Measurements from ENCODE around the gene COL4A5. TPM values are rescaled to one million over a fixed set of nuclear protein-coding genes. Genes with fewer than 3 reads are reported as not detected.

The COL4A5 gene
- total and polyA plus RNA-seq, 4 donors, result 0.63 to 10.3 (median 1.2) TPM

- TF ChIP-seq REST (IDR thresholded peaks at IDR 0.05), result no peak
- TF ChIP-seq NR2F2 (IDR thresholded peaks at IDR 0.05), result no peak
- no peak for TF ChIP-seq SP1 (IDR thresholded peaks at IDR 0.05)
- TF ChIP-seq HNF4A (conservative IDR thresholded peaks at IDR 0.05), result no peak
- TF ChIP-seq HNF4G (IDR thresholded peaks at IDR 0.05), result no peak
- TF ChIP-seq EGR1 (IDR thresholded peaks at IDR 0.05; ENCODE audit: low read depth in 2 of 2), result no peak
- TF ChIP-seq TAF1 (conservative IDR thresholded peaks at IDR 0.05), result no peak
- no peak for TF ChIP-seq FOXA1 (IDR thresholded peaks at IDR 0.05)
These were observed 297.2 kb downstream of the COL4A5 start, which contains the start of gene IRS4 (continued) for GRCh38 chrX:108736509-108737479.

- no peak for DNase-seq (ENCODE audit: low spot score)
- H3K9ac ChIP-seq (ENCODE audit: low read depth in 1 of 2, low read length in 2 of 2), result no peak overlapping the region
- H3K4me3 ChIP-seq (ENCODE audit: low read depth in 1 of 3, low read length in 3 of 3), result no peak overlapping the region
- WGBS, result 25% methylated on average over 5 of the region's 5 CpGs
- no peaks in the 10 kb centered on the region for H3K36me3 ChIP-seq (ENCODE audit: control insufficient read depth in 4 of 4, insufficient read depth in 3 of 4, low read depth in 1 of 4, low read length in 3 of 4)
- TF ChIP-seq SP1 (IDR thresholded peaks at IDR 0.05) (no peak), MAX (IDR thresholded peaks at IDR 0.05) (no peak), HNF4A (conservative IDR thresholded peaks at IDR 0.05) (no peak), EGR1 (IDR thresholded peaks at IDR 0.05; ENCODE audit: low read depth in 2 of 2) (no peak), TAF1 (conservative IDR thresholded peaks at IDR 0.05) (no peak), CTCF (IDR thresholded peaks at IDR 0.05; ENCODE audit: low read depth, low read length, missing input control) (no peak), ZBTB33 (IDR thresholded peaks at IDR 0.05) (no peak), FOXA1 (IDR thresholded peaks at IDR 0.05) (no peak), FOXA2 (IDR thresholded peaks at IDR 0.05) (no peak), RAD21 (IDR thresholded peaks at IDR 0.05) (no peak), HNF4G (IDR thresholded peaks at IDR 0.05) (no peak), JUND (IDR thresholded peaks at IDR 0.05) (no peak), NR2F2 (IDR thresholded peaks at IDR 0.05) (no peak), REST (IDR thresholded peaks at IDR 0.05) (no peak), GABPA (IDR thresholded peaks at IDR 0.05 in 1 of 2, conservative IDR thresholded peaks at IDR 0.05 in 1 of 2) (no peak), RXRA (IDR thresholded peaks at IDR 0.05) (no peak)
- no peak overlapping the region for H3K27ac ChIP-seq (ENCODE audit: low read depth in 1 of 2, low read length in 2 of 2)
- H3K27me3 ChIP-seq (ENCODE audit: control insufficient read depth in 4 of 4, insufficient read depth in 4 of 4, low read length in 3 of 4), result peaks cover 0 to 14% (median 2%) of the 10 kb centered on the region in 4 donors
- H3K4me1 ChIP-seq (ENCODE audit: control insufficient read depth in 4 of 4, insufficient read depth in 4 of 4, low read length in 3 of 4), result peaks cover 2 to 8% (median 4%) of the 10 kb centered on the region in 4 donors
- peaks cover 0 to 2% (median 0%) of the 10 kb centered on the region in 4 donors for H3K9me3 ChIP-seq (ENCODE audit: control insufficient read depth in 4 of 4, low read length in 3 of 4)
These were observed 298.1 kb downstream of the COL4A5 start for GRCh38 chrX:108737754-108738153.
